ENCODE measurements around the gene PSMD5.
A peak's percentile ranks its signal among the peaks of the same experiment; 100 is the strongest.

PSMD5 gene

DNA sequence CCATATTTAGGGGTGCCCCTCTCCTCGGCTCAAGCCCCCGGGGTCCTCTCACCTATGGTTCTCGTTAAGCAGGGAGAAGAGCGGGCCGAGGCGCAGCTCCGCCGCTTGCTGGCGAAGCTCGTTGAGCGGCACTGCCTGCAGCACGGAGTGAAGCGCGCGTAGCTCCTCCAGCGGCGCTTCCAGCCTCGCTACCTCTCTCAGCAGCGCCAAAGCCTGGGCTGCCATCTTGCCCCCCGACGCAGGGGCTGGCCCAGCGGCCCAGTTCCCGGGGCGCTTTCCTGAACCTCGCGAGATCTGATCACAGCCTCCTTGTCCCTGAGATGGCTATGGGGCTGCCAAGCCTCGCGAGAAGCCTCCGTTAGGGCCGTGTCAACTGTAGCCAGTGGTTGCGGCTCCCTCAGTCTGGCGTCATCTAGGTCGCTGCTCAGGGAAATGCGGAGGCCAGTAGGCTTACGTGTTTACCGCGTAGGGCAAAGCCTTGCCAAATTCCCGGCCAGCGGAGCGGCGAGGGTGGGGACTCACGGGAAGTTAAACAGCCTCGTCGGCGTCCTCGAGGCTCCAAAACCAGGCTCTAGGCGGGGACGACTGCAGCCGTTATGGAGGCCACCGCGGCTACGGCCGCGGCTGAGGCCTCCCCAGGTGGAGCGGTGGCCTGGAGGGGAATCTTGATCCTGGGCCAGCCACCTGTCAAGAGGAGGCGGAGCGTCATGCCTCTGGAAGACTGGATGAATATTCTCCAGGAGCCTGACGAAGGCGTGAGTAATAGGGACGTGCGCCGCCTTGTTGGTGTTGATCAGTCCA, at the start of gene PSMD5:
PSMD5 (minus strand) TSS at position 238 of the 801 bp plus-strand sequence; CDS start at position 225, 13 bp downstream.
- DNase-seq (ENCODE audit: low spot score), result peak; percentile 95

DNA sequence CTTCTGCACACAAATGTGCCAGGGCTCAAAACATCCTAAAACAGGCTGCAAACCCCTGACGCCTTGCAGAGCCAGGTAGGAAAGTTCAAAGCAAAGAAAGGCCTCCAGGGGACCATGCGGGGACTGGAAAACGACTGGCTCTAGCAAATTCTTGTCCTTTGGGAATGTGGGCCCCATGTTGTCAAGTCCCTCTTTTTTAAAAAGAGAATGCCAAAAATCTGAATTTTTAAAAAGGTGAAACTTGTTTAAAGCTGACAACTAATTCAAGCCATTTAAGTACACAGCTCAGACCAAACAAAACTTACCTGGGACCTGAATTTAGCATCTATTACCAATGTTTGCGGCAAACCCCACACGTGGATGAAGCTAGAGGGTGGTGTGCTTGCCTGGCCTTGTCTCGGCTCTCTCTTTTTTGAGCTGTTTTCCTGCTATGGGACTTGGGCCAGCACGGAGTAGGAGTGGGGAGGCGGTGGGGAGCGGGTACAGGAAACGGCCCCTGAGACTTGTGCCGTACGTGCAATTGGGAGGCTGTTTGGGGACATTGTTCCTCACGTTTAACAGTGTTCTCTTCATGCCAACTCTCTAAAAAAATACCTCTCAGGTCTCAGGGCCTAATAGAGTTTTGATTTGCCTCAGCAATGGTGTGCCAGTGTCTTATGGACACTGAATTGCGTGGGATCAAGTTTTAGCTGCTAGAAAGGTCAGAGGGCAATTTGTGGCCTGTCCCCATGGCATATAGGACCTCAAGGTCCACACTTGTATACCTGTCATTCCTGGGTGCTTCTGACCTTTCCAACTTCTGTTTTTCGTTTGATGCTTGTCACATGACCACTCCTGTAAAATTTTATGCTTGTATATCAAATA, 49.4 kb upstream of the PSMD5 start:
- peak; percentile 30 for DNase-seq (ENCODE audit: low spot score)

DNA sequence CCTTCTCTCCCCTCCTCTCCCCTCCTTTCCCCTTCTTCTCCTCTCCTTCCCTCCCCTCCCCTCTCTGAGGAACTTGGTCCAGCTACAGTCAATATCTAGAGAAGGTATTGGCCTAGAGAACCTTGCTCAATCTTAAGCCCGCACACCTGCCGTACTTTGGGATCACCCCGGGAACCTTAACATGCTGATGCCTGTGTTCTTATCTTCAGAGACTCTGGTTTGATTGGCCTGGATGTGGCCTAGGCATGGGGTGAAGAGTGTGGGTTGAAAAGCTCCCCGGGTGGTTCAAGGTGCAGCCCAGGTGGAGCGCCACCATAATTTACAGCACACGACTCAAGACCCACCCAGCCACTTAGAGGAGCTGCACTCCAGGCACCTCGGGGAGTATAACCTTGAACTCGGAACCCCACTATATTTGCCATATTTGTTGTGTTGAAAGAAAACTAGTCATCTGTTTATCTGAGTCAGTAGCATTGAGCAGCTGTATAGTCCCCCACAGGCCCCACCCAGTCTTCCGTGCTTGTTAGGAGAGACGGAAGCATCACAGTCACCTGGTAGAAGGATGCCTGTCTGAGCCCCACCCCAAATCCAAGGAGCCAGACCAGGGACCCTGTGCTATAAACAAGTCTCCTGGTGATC, 48.6 kb upstream of the PSMD5 start:
- peak; percentile 83 for DNase-seq (ENCODE audit: low spot score)

DNA sequence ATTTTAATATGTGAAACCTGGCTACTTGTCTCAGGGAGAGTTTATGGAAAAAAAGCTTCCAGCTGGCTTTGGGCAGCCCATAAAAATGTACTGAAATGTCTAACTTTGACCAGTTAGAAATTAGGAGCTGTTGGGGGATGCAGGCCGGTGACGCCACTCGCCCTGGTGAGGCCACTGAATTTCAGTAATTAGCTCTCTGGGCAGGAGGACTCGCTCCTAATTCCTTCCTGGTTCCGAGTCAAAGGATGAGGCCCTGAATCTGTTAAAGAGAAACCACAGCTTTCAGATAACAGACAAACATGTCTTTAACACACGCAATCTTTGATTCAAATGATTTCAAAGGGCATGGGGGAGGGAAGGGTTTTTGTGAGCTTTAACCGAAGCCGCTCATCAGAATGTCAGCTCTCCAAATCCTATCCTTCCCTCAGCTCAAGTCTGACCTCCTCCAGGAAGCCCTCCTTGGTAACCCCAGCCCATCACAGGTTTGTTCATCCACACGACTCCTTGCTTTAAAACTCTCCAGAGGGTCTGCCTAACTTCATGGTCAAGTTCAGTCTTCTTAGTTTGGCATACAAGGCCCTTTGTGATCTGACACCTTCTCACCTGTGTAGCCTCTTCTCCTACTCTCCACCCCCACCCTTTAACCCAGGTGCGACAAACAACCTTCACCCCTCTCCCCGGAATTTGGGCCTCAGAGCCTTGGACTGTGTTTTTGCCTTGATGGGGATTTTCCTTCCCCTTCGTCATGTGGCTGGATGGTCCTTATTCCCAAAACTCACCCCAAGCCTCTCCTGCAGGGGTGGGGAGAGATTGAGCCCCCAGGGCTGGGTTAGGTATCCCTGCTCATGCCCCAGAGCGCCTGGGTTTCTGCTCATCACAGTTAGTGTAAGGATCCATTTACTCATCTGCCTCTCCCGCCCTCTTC, 47.9 kb upstream of the PSMD5 start:
- DNase-seq (ENCODE audit: low spot score), result peak; percentile 83

DNA sequence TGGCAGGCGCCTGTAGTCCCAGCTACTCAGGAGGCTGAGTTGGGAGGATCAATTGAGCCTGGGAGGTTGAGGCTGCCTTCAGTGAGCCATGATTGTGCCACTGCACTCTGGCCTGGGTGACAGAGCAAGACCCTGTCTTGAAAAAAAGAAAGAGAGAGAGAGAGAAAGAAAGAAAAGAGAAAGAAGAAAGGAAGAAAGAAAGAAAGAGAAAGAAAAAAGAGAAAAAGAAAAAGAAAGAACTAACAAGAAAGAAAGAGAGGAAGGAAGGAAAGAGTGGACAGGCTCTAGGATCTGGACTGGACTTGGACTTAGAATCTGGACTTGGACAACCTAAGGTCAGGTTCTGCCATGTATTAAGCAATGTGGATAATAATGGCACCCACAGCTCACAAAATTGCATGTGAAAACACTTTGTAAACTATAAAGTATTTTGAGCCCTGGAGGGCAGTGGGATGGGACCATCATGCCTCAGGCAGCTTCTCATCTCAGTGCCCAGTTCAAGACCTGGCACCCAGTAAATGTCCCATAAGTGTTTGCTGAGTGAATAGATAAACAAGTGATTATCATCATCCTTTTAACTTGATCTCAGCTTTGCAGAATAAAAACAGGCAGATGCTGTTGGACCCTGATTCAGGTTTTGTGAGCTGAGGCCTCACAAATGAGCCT, 47.0 kb upstream of the PSMD5 start:
- DNase-seq (ENCODE audit: low spot score), result no peak

DNA sequence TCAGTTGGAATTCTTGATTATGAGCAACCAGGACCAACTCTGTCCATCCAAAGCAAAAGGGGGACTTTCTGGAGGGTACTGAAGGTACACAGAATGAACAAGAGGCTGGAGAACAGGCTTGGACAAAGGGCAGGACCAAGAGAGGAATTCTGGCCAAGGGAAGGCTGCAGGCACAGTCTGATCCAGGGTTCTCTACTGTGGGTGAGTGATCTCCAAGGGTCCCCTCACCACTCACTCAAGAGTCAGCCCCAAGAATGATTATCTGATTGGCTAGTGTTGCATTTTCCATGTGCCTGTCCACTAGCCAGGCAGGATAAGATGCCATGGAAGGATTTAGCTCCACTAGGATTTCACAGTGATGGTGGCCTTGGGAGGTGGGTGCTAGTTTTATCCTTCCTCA, 45.9 kb upstream of the PSMD5 start:
- DNase-seq (ENCODE audit: low spot score), result no peak

DNA sequence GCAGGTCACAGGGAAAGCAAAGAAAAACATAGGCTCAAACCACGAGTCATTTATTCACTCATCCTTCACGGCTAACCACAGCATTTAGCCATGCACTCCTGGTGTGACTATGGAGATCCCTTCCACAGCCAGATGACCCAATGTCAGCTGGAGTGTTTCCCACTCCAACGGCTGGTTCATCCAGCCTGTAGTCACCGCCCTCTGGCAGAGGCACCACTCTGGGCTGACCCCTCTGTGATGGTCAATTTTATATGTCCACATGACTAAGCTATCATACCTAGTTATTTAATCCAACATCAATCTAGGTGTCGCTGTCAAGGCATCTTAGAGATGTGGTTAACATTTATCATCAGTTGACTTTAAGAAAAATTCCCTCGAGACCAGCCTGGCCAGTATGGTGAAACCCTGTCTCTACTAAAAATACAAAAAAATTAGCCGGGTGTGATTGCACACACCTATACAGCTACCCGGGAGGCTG, 43.8 kb upstream of the PSMD5 start:
- no peak for DNase-seq (ENCODE audit: low spot score)

DNA sequence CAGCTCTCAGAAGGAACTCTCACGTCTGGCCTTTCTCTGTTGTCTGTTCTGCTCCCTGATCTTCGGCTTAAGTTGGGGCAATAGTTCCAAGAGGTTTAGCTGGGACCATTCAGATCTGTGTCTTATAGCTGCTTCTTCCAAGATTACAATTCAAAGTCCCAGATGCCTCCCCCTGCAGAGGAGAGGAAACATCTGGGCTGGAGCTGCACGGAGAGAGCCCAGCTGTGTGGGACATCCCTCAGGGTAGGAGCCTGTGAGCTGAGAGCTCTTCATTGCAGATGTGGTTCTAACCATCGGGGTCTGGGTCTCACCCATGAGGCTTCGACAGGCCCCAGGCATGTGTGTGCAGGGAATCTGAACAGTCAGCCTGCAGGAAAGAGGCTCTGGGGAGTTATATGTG, 43.2 kb upstream of the PSMD5 start:
- DNase-seq (ENCODE audit: low spot score), result no peak

DNA sequence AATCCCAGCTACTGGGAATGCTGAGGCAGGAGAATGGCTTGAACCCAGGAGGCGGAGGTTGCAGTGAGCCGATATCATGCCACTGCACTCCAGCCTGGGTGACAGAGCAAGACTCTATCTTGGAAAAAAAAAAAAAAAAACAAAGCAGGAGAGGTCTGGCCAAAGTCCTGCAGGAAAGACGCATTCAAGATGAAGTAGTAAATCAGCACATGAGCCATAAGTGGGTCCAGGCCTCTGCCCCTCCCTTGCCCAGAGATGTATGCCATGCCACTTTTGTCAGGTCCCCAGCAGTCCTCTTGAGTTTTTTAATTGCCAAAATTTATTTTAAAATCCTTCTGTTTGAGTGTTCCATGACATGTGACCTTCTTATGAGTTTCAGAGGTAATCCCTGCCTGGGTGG, 42.7 kb upstream of the PSMD5 start:
- no peak for DNase-seq (ENCODE audit: low spot score)

DNA sequence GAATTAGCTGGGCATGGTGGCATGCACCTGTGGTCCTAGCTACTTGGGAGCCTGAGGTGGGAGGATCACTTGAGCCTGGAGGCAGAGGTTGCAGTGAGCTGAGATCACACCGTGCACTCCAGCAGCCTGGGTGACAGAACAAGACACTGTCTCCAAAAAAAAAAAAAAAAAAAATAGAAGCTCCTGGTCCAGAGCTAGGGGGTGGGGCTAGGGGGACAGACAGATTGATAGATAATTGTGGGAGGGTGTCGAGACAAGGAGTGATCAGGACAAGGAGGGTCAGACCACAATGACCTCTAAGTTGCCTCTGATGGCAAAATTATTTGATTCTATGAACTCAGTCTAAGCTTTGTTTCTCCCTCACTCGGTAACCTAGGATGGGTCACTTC, 40.9 kb upstream of the PSMD5 start:
- no peak for DNase-seq (ENCODE audit: low spot score)

DNA sequence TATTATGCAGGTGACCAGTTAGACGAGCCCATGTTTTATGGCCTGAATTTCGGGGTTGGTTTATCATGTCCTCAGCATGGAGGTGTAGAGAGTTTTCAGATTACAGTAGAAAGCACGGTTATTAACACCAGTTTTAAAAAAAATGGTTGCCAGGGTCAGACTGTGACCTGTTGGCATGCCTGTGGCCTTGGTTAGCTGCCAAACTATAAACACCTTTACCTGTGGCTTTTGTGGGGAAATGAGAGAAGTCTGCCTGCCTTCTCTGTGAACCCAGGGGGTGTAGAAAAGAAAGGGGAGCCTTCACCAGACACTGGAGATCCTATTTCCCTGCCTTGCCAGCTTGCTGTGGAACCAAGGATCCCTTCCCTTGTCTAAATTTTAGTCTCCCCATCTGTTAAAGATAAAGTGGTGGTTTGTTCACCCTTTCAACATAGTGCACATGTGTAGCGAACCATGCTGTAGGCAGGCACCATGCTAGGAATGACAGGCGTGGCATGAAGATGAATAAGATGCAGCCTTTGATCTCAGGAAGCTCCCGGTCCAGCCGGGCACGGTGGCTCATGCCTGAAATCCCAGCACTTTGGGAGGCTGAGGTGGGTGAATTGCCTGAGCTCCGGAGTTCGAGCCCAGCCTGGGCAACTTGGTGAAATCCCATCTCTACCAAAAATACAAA, 40.3 kb upstream of the PSMD5 start:
- peak; percentile 43 for DNase-seq (ENCODE audit: low spot score)

DNA sequence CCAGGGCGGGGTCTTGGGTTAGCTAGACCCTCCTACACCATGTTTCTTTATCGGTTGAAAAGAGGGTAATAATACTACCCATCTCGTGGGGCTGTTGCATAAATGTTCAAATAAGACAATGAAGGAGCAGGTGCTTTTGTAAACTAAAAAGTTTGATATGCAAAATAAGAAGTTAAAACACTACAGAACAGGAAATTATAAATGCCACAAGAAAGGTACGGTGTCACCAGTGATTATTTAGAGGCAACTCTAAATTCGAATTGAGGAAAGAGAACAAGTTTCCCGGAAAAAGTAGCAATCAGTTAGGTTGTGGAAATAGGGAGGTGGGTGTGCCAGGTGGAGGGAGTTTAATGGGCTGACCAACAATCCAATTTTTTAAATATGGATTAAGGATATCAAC, 36.7 kb upstream of the PSMD5 start:
- DNase-seq (ENCODE audit: low spot score), result peak; percentile 23

DNA sequence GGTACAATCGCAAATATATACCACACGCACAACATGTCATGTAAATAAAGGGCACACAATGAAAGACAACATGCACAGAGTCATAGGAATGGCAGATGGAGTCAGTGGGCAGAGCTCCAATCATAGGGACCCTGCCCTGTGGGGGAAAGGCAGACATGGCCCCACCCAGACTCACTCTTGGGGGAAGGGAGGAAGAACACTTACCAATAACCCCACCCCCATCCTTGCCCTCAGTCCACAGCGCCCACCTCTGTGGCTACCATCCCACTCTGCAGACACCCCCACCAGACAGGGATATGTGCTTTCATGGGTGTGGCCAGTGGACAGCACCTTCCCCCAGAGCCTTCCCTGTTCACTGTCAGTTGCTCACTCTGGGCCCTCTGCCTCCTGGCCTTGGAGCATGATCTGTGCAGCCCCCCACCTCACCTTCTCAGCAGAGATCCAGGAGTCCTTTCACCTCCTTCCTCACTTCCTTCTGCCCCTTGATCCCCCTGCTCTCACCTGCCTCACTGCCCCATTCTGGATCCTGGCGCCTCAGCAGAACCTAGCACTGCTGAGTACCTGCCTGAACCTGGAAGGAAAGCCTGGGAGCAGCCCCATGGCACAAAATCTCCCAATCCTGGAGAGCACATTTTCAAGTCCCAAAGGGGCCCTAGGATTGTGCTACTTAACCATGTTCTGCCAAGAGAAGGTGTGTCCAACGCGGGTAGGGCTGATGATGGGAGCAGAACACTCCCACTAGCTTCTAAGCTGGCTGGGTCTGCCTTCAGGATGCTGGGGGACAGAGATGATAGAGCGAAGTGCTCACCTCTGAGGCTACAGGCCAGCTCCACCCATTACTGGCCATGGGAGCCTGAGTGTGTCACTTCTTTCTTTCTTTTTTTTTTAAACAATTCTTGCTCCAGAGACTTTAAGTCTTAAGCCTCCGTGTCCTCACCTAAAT, 35.7 kb upstream of the PSMD5 start:
- DNase-seq (ENCODE audit: low spot score), result peak; percentile 36

DNA sequence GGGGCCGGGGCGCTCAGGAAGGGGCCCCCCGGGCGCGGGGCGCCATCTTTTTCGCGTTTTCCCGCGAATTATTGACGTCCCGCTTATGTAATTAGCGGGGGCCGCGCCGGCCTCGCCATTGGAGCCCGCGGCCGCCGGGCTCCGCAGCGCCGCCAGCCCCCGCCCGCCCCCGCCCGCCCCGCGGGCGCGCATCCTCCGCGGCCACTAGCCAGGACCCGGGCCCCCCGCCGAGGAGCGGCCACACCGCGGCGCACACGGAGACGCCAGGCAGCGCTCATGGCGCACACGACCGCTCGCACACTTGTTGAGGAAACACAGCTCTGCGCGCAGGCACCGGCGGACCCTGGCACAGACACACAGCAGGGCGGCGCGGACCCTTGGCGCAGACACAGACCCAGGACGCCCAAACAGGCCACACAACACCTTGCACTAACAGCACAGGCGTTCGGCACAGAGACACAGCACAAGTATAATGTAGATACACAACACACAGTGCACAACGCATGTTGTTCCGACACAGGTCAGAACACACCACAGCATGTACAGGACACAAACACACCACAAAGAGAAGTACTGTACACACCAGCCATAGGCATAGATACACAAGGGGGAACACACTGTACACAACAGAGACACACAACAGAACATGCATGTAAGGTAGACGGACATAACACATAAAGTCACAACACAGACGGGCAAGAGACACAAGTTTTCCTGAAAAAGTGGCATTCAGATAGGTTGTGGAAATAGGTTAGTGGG, 34.7 kb upstream of the PSMD5 start:
- DNase-seq (ENCODE audit: low spot score), result peak; percentile 55

DNA sequence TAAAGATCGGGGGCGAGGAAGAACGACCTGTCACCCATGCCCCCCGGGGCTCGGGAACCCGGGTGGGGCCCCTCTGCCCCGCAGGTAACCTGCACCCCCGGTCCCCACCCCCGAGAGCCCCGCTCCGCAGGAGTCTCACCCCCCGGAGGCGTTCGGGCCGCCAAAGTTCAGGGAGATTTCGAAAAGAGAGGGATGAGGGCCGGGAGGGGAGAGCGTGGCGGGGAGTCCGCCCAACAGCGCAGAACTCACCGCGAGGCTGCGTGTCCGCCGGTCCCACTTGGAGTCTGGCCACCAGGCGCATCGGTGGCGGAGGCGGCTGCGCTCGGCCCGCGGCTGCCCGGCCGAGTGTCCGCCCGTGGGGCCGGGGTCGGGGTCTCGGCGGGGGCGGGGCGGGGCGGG, 34.1 kb upstream of the PSMD5 start, which contains the start of gene PHF19:
PHF19 (minus strand) TSS at position 347 of the 399 bp plus-strand sequence. CDS start 2,447 bp downstream, outside the sequence.
- peak; percentile 24 for DNase-seq (ENCODE audit: low spot score)

DNA sequence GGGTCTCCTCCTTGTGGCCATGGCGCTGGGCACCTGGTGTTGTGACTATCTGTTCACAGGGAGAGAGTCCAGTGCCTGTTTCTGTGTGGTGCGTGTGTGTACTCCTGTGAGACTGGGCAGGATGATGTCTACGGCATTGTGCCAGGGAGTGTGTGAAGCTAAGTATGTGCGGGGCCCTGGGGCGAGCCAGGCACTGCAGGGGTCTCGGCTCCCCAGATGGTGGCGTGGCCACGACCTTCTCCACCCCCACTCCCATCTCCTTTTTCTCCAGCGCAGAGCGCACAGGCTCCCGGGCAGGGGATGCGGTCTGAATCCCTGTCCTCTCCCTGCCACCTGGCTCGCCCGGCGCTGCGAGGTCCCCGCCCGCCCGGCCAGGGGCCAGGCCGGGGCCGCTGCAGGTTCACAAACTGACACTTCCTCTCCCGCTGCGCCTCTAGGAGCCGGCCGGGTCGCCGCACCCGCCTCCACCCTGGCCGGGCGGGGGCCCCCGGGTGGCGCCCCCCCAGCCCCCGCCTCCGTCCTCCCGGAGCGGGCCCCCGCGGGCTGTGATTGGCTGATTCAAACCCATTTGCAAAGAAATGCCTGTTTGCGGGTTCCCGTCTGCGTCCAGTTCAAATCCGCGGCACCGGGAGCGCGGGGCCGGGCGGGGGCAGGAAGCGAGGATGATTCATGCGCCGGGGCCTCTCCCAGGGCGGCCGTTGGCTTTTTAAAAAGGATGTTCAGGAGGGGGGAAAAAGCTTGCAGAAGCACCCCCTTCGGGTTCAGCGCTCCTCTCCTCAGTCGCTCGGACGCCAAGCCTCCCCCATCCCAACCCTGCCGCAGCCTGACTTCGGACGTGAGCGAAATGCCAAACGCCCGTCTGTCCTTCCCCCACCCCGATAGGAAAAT, 33.5 kb upstream of the PSMD5 start:
- DNase-seq (ENCODE audit: low spot score), result peak; percentile 88

DNA sequence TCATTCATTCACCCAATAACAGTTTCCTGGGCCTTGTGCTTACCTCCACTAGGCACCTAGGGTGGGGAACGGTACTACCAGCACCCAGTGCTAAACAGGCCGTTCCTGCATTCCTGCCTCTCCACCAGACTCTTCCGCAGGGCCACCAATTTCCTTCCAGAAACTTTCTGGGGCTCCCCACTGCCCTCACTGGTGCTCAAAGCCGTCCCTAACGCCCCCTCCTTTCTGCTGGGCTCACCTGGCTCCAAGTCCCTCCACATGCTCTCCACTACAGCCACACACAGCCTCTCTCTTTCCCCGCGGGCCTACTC, 32.9 kb upstream of the PSMD5 start:
- DNase-seq (ENCODE audit: low spot score), result no peak

Data from CD4-positive, alpha-beta T cell treated with Interleukin-6 at 100 ng/mL for 8 hours (primary cell).